HepG2 (cell line): Measurements from ENCODE around the gene CDX1. TPM values are rescaled to one million over a fixed set of nuclear protein-coding genes. Genes with fewer than 3 reads are reported as not detected.

Source experiments
- ATAC-seq: fragments of 200-7000 bp; cut with Tn5 transposase; 3 replicates; pipeline ENCODE4 v1.9.1; 2020; ENCODE audit warnings: mild to moderate bottlenecking, moderate library complexity
- BruUV-seq: library from RNA; stranded (reverse); fragments of 400-500 nt; replicated peaks from 2 replicates; lab custom pipeline; 2021; lab: Mats Ljungman, UMichigan
- CTCF ChIA-PET: fragments of 300-600 bp; formaldehyde crosslinking; extraction: SDS; loops from one replicate; lab custom pipeline; 2021; ENCODE audit warnings: low total read pairs, inconsistent platforms, low intra/inter-chr PET ratio; lab: Yijun Ruan, JAX
- POLR2A ChIA-PET: fragments of 350-600 bp; sonication (Branson Sonifier 250); formaldehyde crosslinking; loops from one replicate; lab custom pipeline; 2020; ENCODE audit warnings: antibody characterized with exemption, inconsistent platforms; lab: Yijun Ruan, JAX
- DNase-seq: peaks from one replicate; pipeline ENCODE4 v3.0.0-alpha.2; 2015; ENCODE audit warnings: low spot score
- FAIRE-seq: peaks from 3 replicates; lab custom pipeline; 2011; peaks lifted over from hg19 to GRCh38; lab: Jason Lieb, UNC
- H2AFZ ChIP-seq: one replicate; pipeline ENCODE4 v1.6.1; 2011; ENCODE audit warnings: low read length, inconsistent platforms
- H3K27ac ChIP-seq: fragments of 300-600 bp; 3 replicates; pipeline ENCODE4 v1.8.0; 2011; ENCODE audit warnings: mixed run types, mild to moderate bottlenecking, mixed read lengths, low read length, inconsistent platforms; ENCODE audit not compliant: insufficient read depth; ENCODE audit errors: extremely low read length
- H3K27me3 ChIP-seq, 2 experiments: fragments of 200-600 bp in 1 of 2; 2 replicates in 1 of 2; 3 replicates in 1 of 2; pipeline versions ENCODE4 v1.6.0 to v1.8.0; 2011; ENCODE audit warnings: low read length in 2 of 2, mild to moderate bottlenecking in 2 of 2, moderate library complexity in 2 of 2, inconsistent platforms in 1 of 2; ENCODE audit not compliant: insufficient read depth in 2 of 2, control insufficient read depth in 1 of 2
- H3K36me3 ChIP-seq, 2 experiments: fragments of 200-600 bp in 1 of 2; replicated peaks in 1 of 2; 2 replicates in 1 of 2; 3 replicates in 1 of 2; pipeline versions ENCODE4 v1.5.1 to v1.8.0; 2011; ENCODE audit warnings: low read length in 2 of 2, inconsistent platforms in 1 of 2; ENCODE audit not compliant: insufficient read depth in 2 of 2, control insufficient read depth in 1 of 2
- H3K4me1 ChIP-seq: 2 replicates; pipeline ENCODE4 v1.5.1; 2012; ENCODE audit warnings: low read length, inconsistent platforms; ENCODE audit not compliant: insufficient read depth
- H3K4me2 ChIP-seq: 2 replicates; pipeline ENCODE4 v1.6.0; 2011; ENCODE audit warnings: low read depth, low read length, inconsistent platforms
- H3K4me3 ChIP-seq, 3 experiments: fragments of 200-600 bp in 1 of 3; sonication (generic), shearing (Covaris generic) in 1 of 3; replicated peaks in 1 of 3; 2 replicates each; pipeline ENCODE4 v1.5.1; 2011 to 2016; ENCODE audit warnings: low read length in 3 of 3, inconsistent platforms in 2 of 3, low read depth in 2 of 3, mild to moderate bottlenecking in 2 of 3, control low read depth in 1 of 3, mixed read lengths in 1 of 3; ENCODE audit not compliant: insufficient read depth in 1 of 3
- H3K79me2 ChIP-seq: one replicate; pipeline ENCODE4 v1.6.1; 2011; ENCODE audit warnings: low read length, inconsistent platforms; ENCODE audit not compliant: insufficient read depth
- H3K9ac ChIP-seq: 2 replicates; pipeline ENCODE4 v1.6.0; 2011; ENCODE audit warnings: mild to moderate bottlenecking, low read depth, low read length, inconsistent platforms; ENCODE audit not compliant: insufficient read depth
- H3K9me3 ChIP-seq: 2 replicates; pipeline ENCODE4 v1.5.1; 2012; ENCODE audit warnings: mild to moderate bottlenecking, low read length
- H4K20me1 ChIP-seq: 2 replicates; pipeline ENCODE4 v1.6.0; 2011; ENCODE audit warnings: inconsistent platforms, mild to moderate bottlenecking, low read length, moderate library complexity; ENCODE audit not compliant: insufficient read depth
- ADNP ChIP-seq: sonication (generic); formaldehyde crosslinking; IDR thresholded peaks from 2 replicates; pipeline ENCODE4 v1.4.0; 2020; ENCODE audit warnings: missing genetic modification reagents
- CBX1 ChIP-seq: IDR thresholded peaks from one replicate; pipeline ENCODE4 v1.6.1; 2016; ENCODE audit warnings: antibody characterized with exemption, low read depth
- EZH2 ChIP-seq: conservative IDR thresholded peaks from 2 replicates; pipeline ENCODE4 v1.6.1; 2012; ENCODE audit warnings: mild to moderate bottlenecking, low read depth, low read length, moderate library complexity
- FOXJ3 ChIP-seq: sonication (generic); formaldehyde crosslinking; IDR thresholded peaks from 2 replicates; pipeline ENCODE4 v1.4.0; 2020; ENCODE audit warnings: missing genetic modification reagents, mild to moderate bottlenecking, borderline replicate concordance
- MEF2D ChIP-seq: sonication (generic); formaldehyde crosslinking; IDR thresholded peaks from 2 replicates; pipeline ENCODE4 v1.5.1; 2020; ENCODE audit warnings: mild to moderate bottlenecking, missing genetic modification reagents
- MLX ChIP-seq: IDR thresholded peaks from 2 replicates; pipeline ENCODE4 v1.6.1; 2016
- NBN ChIP-seq: fragments of 450-650 bp; conservative IDR thresholded peaks from 2 replicates; pipeline ENCODE4 v1.6.1; 2017
- PAF1 ChIP-seq: IDR thresholded peaks from 2 replicates; pipeline ENCODE4 v1.6.1; 2016; ENCODE audit warnings: missing genetic modification reagents, missing compliant biosample characterization
- RAD21 ChIP-seq: fragments of 450-650 bp; formaldehyde crosslinking; IDR thresholded peaks from 2 replicates; pipeline ENCODE4 v1.5.0; 2020; ENCODE audit warnings: mild to moderate bottlenecking
- RFX3 ChIP-seq: IDR thresholded peaks from 2 replicates; pipeline ENCODE4 v1.6.1; 2016; ENCODE audit warnings: missing biosample characterization, missing genetic modification reagents
- SCMH1 ChIP-seq: sonication (generic); formaldehyde crosslinking; IDR thresholded peaks from 2 replicates; pipeline ENCODE4 v1.9.0; 2021; ENCODE audit warnings: missing genetic modification reagents, mild to moderate bottlenecking, borderline replicate concordance
- SPEN ChIP-seq: sonication (generic); formaldehyde crosslinking; IDR thresholded peaks from 2 replicates; pipeline ENCODE4 v1.5.1; 2020; ENCODE audit warnings: low read depth, mild to moderate bottlenecking, missing genetic modification reagents
- ZC3H4 ChIP-seq: sonication (generic); formaldehyde crosslinking; IDR thresholded peaks from 2 replicates; pipeline ENCODE4 v1.4.0; 2020; ENCODE audit warnings: missing genetic modification reagents, borderline replicate concordance
- ZNF660 ChIP-seq: sonication (generic); formaldehyde crosslinking; IDR thresholded peaks from 2 replicates; pipeline ENCODE4 v1.5.1; 2020; ENCODE audit warnings: mild to moderate bottlenecking, low read depth, missing genetic modification reagents, borderline replicate concordance
- ZNF777 ChIP-seq: sonication (generic); formaldehyde crosslinking; IDR thresholded peaks from 2 replicates; pipeline ENCODE4 v1.4.0; 2020; ENCODE audit warnings: missing genetic modification reagents
- ZNF83 ChIP-seq: sonication (generic); formaldehyde crosslinking; IDR thresholded peaks from 2 replicates; pipeline ENCODE4 v1.4.0; 2020; ENCODE audit warnings: missing genetic modification reagents, mild to moderate bottlenecking, borderline replicate concordance
- WGBS: methylation state at CpG from one replicate; pipeline ENCODE4 v1.1.6; 2017; ENCODE audit warnings: low lambda C conversion rate; 5-methylcytosine and 5-hydroxymethylcytosine counted together
- in situ Hi-C: cut with HindIII; loops from 2 replicates; pipeline ENCODE4 v1.10.0; 2017; ENCODE audit warnings: low pct_unique_long_range_greater_than_20kb; ENCODE audit not compliant: extremely low pct_ligation_motif_present
- intact Hi-C: fragments of 100-400 bp; cut with micrococcal nuclease; formaldehyde crosslinking; loops from one replicate; pipeline ENCODE4 v1.10.0; 2022; ENCODE audit not compliant: unreplicated experiment
- polyA plus RNA-seq, 8 experiments: library from polyadenylated mRNA; depleted of rRNA in 3 of 8; stranded (reverse) in 7 of 8; unstranded in 1 of 8; fragments of >200 nt; fragmentation: Illumina TruSeq in 4 of 8; extraction: Trizol in 4 of 8; gene quantifications; 2 replicates each; pipeline versions ENCODE4 v1.2.1 to v1.2.3, GENCODE V29; 2011 to 2016; ENCODE audit warnings: low read depth in 4 of 8, missing spikeins in 1 of 8, mixed read lengths in 1 of 8; ENCODE audit not compliant: insufficient read depth in 1 of 8
- total RNA-seq, 5 experiments: library from RNA; depleted of rRNA; stranded (reverse); fragments of >200 nt; fragmentation: Illumina TruSeq; extraction: Trizol; gene quantifications; 2 replicates each; pipeline ENCODE4 v1.2.3, GENCODE V29; 2016; ENCODE audit warnings: low read depth in 1 of 5

CDX1 gene
- total and polyA plus RNA-seq, 2 of the 13 experiments (the other 11 are each of a cell fraction or from before 2014, with no cell fraction given), result not detected

- WGBS, result 50% methylated on average over 3 of the region's 3 CpGs
- H3K4me1 ChIP-seq, result no peaks in the 10 kb centered on the region
- no peak overlapping the region for H3K4me3 ChIP-seq
- POLR2A ChIA-PET, result no interaction called here
- in situ Hi-C loops (no loop called here), intact Hi-C loops (no loop called here)
- H4K20me1 ChIP-seq, result no peaks in the 10 kb centered on the region
- H3K4me2 ChIP-seq, result no peak overlapping the region
- no peaks in the 10 kb centered on the region for H3K36me3 ChIP-seq
- H2AFZ ChIP-seq, result no peak overlapping the region
- H3K9me3 ChIP-seq, result no peaks in the 10 kb centered on the region
- no peak for TF ChIP-seq ADNP (CRISPR knock-in tag)
- no peak for TF ChIP-seq ZC3H4
- no peak for TF ChIP-seq CBX1
- TF ChIP-seq PAF1, result no peak
- no peak for TF ChIP-seq FOXJ3 (CRISPR knock-in tag)
- no peak for TF ChIP-seq SPEN (CRISPR knock-in tag)
- no peak for TF ChIP-seq MLX (CRISPR knock-in tag)
- TF ChIP-seq NBN, result no peak
- TF ChIP-seq RAD21 (CRISPR knock-in tag), result no peak
- TF ChIP-seq ZNF777 (CRISPR knock-in tag), result no peak
- TF ChIP-seq SCMH1 (CRISPR knock-in tag), result no peak
- TF ChIP-seq RFX3 (CRISPR knock-in tag), result no peak
- no peak for TF ChIP-seq ZNF83
- TF ChIP-seq ZNF660 (CRISPR knock-in tag), result no peak
- no peak for TF ChIP-seq MEF2D (CRISPR knock-in tag)
- no peak for TF ChIP-seq EZH2
- TF ChIP-seq, all 625 proteins: peak for 0
- FAIRE-seq (no peak), ATAC-seq (no peak), DNase-seq (no peak)
- H3K9ac ChIP-seq, result no peak overlapping the region
- H3K27me3 ChIP-seq, result peaks cover 1 to 8% of the 10 kb centered on the region in 2 experiments; a peak in 2 of 5 replicates
- BruUV-seq, result no TSS peak
- no peak overlapping the region for H3K27ac ChIP-seq
- no peaks in the 10 kb centered on the region for H3K79me2 ChIP-seq
- CTCF ChIA-PET, result no interaction called here
Measured at GRCh38 chr5:150229571-150229970, 63.0 kb downstream of the CDX1 start.
